T-helper 9 cell (primary cell): ENCODE results near the gene KHDC1.
"Not testable (repeated sequence)": the region's sequence is repeated elsewhere in the genome, so short reads cannot be mapped to it uniquely, and the experiment has no call there.

Experiments used
- DNase-seq: peaks from one replicate; pipeline ENCODE4 v3.0.0-alpha.2; 2020
- total RNA-seq, 2 donors: gene quantifications; one replicate each; lab custom pipeline; 2026; lab: John Stamatoyannopoulos, UW

The KHDC1 gene
- 0.28 to 1.4 reads per million in 2 donors for total RNA-seq

- peak; percentile 38 for DNase-seq
These were observed at the start of gene KHDC1 for GRCh38 chr6:73262671-73263569. Gene KHDC1 (minus strand): TSS chr6:73263196. CDS start chr6:73242517, 20,679 bp downstream.

GRCh38 chr6:73310503-73310845, 47.5 kb upstream of the KHDC1 start:
- DNase-seq: not testable (repeated sequence)

DNA sequence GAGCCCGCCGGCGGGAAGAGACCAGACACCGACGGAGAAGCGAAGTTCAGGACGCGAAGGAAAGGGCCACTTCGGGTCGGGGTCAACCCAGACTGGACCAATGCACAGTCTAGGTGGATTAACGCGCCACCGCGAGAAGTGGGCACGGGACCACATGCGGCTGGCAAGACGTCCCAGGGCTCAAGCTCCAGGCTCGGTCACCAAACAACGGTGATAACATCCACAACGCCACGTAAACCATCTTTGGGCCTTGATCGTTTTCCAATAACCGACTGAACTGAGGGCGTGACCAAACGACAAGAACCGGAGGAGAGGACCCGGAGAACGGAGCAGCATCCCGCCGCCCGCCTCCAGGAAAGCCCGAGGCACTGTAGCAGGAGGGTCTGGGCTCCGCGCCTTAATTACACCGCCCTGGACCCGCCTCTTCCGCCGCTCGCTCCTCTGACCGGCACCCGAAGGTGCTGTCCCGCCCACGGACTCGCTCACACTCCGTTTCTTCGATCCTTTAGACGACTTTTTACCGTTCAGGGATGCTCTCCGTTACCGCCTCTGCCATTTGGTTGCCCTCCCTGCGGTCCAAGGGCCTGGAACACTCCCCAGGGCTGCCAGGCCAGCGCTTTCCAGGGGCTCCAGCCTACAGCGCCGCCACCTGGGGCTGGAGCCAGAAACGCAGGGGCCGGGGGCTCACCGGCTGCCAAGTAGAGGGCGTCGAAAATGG, 46.9 kb upstream of the KHDC1 start:
- peak; percentile 28 for DNase-seq

DNA sequence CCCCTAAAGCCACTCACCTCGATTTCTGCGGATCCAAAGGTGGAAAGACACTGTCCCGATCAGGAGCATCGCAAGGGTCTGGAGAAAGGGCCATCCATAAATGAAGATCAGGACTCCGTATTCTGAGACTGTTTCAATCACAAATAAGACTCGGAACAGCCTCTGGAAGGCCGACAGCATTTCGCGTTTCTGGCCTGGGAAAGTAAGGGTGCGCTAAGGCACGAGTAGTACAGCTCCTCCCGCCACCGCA, 46.5 kb upstream of the KHDC1 start:
- DNase-seq: no peak

- no peak for DNase-seq
These were observed 45.9 kb upstream of the KHDC1 start for GRCh38 chr6:73308712-73309534.

DNA sequence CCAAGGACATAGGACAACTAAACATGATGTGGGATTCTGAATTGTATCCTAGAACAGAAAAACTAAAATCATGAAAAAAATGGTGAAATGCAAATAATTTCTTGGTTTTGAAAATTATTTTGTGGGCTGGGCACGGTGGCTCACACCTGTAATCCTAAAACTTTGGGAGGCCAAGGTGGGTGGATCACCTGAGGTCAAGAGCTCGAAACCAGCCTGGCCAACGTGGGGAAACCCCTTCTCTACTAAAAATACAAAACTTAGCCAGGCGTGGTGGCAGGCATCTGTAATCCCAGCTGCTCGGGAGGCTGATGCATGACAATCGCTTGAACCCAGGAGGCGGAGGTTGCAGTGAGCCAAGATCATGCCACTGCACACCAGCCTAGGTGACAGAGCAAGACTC, 40.8 kb upstream of the KHDC1 start:
- not testable (repeated sequence) for DNase-seq

- no peak for DNase-seq
These were observed 39.3 kb upstream of the KHDC1 start for GRCh38 chr6:73302339-73302738.

DNA sequence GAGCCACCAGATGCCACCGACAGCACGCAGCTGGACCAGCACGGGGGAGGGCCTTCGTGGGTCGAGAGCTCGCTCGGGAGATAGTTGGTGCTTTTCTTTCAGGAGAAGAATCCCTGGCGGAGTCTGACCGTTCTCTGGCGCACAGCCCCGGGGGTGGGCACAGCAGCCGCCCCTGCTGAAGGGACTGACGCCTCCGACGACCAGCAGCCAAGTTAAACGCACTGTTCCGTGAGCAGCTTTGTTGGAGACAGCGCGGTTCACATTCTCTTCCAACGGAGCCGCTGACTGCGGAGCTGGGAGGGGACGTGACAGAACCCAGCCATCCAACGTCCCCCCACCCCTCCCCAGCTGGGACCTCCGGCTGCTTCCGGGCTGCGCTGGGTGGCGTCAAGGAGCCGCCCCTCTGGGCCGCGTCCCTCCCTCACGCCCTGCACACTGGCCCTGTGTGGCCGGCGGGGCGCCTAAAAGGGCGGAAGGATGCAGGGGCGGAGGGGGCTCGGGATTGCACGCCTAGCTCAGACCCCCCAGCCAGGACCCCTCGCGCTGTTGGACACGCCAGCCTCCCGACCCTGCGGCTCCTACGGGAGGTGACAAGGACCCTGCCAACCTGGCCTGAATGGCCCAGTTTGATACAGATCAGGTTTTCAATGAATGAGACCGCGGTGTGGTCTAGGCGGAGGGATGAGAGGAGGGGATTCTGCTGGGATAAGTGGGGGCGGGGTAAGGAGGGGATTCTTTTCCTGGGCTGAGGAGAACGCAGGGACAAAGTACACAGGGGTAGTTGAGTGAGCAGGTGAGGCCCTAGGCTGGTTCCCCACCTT, 36.4 kb upstream of the KHDC1 start:
- no peak for DNase-seq

GRCh38 chr6:73293331-73293730, 30.3 kb upstream of the KHDC1 start:
- no peak for DNase-seq

DNA sequence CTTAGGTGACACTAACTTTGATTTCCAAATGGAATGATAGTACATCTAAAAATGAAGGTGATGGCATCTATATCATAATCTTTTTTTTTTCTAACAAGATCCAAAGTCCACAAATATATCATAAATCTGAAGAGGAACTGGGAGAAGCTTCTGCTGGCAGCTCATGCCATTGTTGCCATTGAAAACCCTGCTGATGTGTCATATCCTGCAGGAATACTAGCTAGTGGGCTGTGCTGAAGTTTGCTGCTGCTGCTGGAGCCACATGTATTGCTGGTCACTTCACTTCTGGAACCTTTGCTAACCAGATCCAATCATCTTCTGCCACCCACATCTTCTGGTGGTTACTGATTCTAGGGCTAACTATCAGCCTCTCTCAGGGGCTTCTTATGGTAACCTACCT, 27.4 kb upstream of the KHDC1 start:
- no peak for DNase-seq

DNA sequence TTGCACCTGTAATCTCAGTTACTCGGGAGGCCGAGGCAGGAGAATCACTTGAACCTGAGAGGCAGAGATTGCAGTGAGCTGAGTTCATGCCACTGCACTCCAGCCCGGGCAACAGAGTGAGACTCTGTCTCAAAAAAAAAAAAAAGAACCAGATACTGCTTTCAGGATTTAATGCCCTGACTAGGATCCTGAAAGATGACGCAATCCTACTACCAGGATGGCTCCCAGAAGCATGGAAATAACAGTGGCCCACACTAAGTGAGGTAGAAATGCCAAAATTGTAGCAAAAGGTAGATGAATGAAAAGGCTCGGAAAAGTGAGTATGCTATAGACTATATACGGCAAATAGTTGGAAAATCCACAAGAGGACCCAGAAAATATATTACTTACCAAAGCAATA, 23.8 kb upstream of the KHDC1 start:
- DNase-seq: no peak

DNA sequence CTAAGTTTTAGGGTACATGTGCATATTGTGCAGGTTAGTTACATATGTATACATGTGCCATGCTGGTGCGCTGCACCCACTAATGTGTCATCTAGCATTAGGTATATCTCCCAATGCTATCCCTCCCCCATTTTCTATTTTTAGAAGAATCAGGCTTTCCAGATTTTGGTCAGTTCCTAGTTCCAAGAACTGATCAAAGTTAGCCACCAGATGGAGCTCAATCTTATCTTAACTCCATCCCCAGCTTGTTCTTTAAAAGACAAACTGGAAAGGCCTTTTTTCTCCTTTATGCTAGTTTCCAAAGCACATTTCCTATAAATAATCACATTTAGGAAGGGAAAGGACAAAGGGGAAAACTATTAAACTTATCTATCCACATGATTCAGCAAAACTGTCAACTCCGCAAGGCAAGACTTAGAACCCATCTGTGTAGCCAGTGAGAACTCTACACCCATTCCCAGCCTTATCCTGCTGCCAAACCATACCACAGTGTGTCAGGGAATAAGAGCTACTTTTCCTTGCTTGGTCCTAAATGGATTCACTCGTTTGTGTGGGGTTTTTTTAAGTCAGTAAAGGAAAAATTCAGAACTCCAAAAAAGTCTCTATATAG, 22.8 kb upstream of the KHDC1 start:
- DNase-seq: no peak

GRCh38 chr6:73282871-73283270, 19.9 kb upstream of the KHDC1 start:
- no peak for DNase-seq

DNA sequence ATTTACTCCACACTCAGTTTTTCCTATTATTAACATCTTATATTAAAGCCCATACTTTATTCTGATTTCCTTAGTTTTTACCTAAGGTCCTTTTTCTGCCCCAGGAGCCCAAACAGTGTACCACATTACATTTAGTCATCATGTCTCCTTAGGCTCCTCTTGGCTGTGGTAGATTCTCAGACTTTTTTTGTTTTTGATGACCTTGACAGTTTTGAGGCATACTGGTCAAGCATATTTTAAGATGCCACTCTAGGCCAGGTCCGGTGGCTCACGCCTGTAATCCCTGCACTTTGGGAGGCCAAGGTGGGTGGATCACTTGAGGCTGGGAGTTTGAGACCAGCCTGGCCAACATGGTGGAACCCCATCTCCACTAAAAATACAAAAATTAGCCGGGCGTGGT, 18.7 kb upstream of the KHDC1 start:
- not testable (repeated sequence) for DNase-seq

GRCh38 chr6:73269296-73269695, 6.3 kb upstream of the KHDC1 start:
- DNase-seq: not testable (repeated sequence)

- DNase-seq: not testable (repeated sequence)
These were observed 5.9 kb upstream of the KHDC1 start for GRCh38 chr6:73268896-73269295.

DNA sequence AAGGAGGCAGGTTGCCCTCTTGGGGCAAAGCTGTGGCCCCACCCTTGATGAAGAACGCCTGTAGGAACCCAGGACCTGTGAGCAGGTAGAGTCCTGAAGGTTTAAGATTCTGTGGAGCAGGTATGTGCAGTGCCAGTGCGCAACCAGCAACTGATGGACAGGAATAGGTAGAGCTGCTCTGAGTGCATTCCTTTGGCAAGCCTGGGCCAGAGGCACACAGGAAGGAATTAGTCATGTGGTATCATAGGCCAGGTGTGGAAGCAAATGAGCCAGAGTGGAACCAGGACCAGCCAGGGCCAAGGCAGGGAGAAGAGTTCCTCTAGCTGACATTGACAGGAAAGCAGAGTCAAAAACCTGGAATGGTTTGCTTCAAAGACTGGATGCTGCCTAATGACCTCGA, 1.4 kb upstream of the KHDC1 start:
- DNase-seq: no peak

GRCh38 chr6:73263570-73263909, 544 bp upstream of the KHDC1 start:
- no peak for DNase-seq

- no peak for DNase-seq
These were observed 4.3 kb downstream of the KHDC1 start for GRCh38 chr6:73258721-73259120.

GRCh38 chr6:73254323-73254722, 8.7 kb downstream of the KHDC1 start:
- DNase-seq: not testable (repeated sequence)

DNA sequence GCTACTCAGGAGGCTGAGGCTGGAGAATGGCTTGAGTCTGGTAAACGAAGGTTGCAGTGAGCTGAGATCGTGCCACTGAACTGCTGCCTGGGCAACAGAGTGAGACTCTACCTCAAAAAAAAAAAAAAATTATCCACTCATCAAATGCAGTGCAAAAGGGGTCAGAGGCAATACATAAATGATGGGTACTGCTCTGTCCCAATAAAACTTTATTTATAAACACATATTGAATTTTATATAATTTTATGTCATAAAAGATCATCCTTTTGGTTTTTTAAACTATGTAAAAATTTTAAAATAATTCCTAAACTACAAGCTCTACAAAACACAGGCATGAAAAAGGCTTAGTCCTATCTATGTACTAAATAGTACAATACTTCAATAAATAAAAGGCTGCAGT, 10.3 kb downstream of the KHDC1 start:
- DNase-seq: no peak

- DNase-seq: no peak
These were observed 13.0 kb downstream of the KHDC1 start for GRCh38 chr6:73250016-73250415.
